HCT116 (cell line): ENCODE measurements around the gene DNAJB9. TPM values are rescaled to one million over a fixed set of nuclear protein-coding genes. Genes with fewer than 3 reads are reported as not detected.

Source experiments
- ATAC-seq: fragments of 200-7000 bp; cut with Tn5 transposase; 2 replicates; pipeline ENCODE4 v1.9.1; 2020; ENCODE audit warnings: mild to moderate bottlenecking, moderate library complexity
- Bru-seq: library from RNA; stranded (reverse); fragments of 400-500 nt; gene quantifications from one replicate; lab custom pipeline; 2021; lab: Mats Ljungman, UMichigan
- BruChase-seq, 2 experiments: library from RNA; stranded (reverse); fragments of 400-500 nt; gene quantifications; one replicate each; lab custom pipeline; 2021; lab: Mats Ljungman, UMichigan
- BruUV-seq: library from RNA; stranded (reverse); fragments of 400-500 nt; replicated peaks from 2 replicates; lab custom pipeline; 2021; lab: Mats Ljungman, UMichigan
- CTCF ChIA-PET: fragments of 300-600 bp; sonication (Branson Sonifier 250); formaldehyde crosslinking; loops from one replicate; lab custom pipeline; 2021; ENCODE audit warnings: antibody characterized with exemption; lab: Charles Lee
- POLR2A ChIA-PET: fragments of 300-600, 350-600 bp; sonication (Branson Sonifier 250); formaldehyde crosslinking; loops from one replicate; lab custom pipeline; 2021; ENCODE audit warnings: antibody characterized with exemption; lab: Charles Lee
- RAD21 ChIA-PET, 2 experiments: fragments of 300-600 bp; sonication (Branson Sonifier 250); formaldehyde crosslinking; loops; one replicate each; lab custom pipeline; 2023; ENCODE audit warnings: low total read pairs in 2 of 2; ENCODE audit not compliant: uncharacterized antibody in 2 of 2, unreplicated experiment in 2 of 2, low non-redundant PET in 1 of 2; lab: Charles Lee
- DNase-seq: peaks from one replicate; pipeline ENCODE4 v3.0.0-alpha.2; 2010; ENCODE audit warnings: low read depth, low spot score
- H2AFZ ChIP-seq: fragments of 200-600 bp; shearing (Covaris generic), sonication (generic); 2 replicates; pipeline ENCODE4 v1.6.1; 2017; ENCODE audit warnings: low read depth, mixed run types, mixed read lengths, antibody characterized with exemption, low read length; ENCODE audit not compliant: poor library complexity, severe bottlenecking
- H3K27ac ChIP-seq: 2 replicates; pipeline ENCODE4 v1.5.1; 2012; ENCODE audit warnings: low read depth, low read length
- H3K27me3 ChIP-seq: fragments of 200-600 bp; sonication (generic); 2 replicates; pipeline ENCODE4 v1.6.1; 2016; ENCODE audit warnings: mixed run types, low read length, mixed read lengths; ENCODE audit not compliant: insufficient read depth
- H3K36me3 ChIP-seq, 2 experiments: fragments of 200-500 bp in 1 of 2; fragments of 200-600 bp in 1 of 2; sonication (Bioruptor generic) in 1 of 2; sonication (generic) in 1 of 2; 2 replicates each; pipeline versions ENCODE4 v1.5.1 to v1.6.1; 2014 to 2016; ENCODE audit warnings: low read length in 2 of 2, inconsistent platforms in 1 of 2, mixed read lengths in 1 of 2, mixed run types in 1 of 2; ENCODE audit not compliant: insufficient read depth in 2 of 2, control insufficient read depth in 1 of 2
- H3K4me1 ChIP-seq, 2 experiments: fragments of 200-600 bp in 1 of 2; sonication (generic) in 1 of 2; 2 replicates each; pipeline versions ENCODE4 v1.5.1 to v1.6.1; 2012 to 2017; ENCODE audit warnings: low read length in 2 of 2, inconsistent platforms in 1 of 2, mild to moderate bottlenecking in 1 of 2, mixed read lengths in 1 of 2, mixed run types in 1 of 2, moderate library complexity in 1 of 2; ENCODE audit not compliant: insufficient read depth in 2 of 2, control insufficient read depth in 1 of 2
- H3K4me2 ChIP-seq: fragments of 200-600 bp; sonication (generic); 2 replicates; pipeline ENCODE4 v1.6.1; 2017; ENCODE audit warnings: mixed run types, low read length, mixed read lengths
- H3K4me3 ChIP-seq, 2 experiments: fragments of 200-600 bp in 1 of 2; sonication (generic) in 1 of 2; replicated peaks in 1 of 2; 2 replicates each; pipeline ENCODE4 v1.5.1; 2011 to 2016; ENCODE audit warnings: low read length in 2 of 2, control low read depth in 1 of 2, low read depth in 1 of 2, mild to moderate bottlenecking in 1 of 2, mixed read lengths in 1 of 2, mixed run types in 1 of 2
- H3K79me2 ChIP-seq: fragments of 200-600 bp; sonication (generic); 2 replicates; pipeline ENCODE4 v1.6.1; 2017; ENCODE audit warnings: mild to moderate bottlenecking, mixed run types, low read length, moderate library complexity, mixed read lengths; ENCODE audit not compliant: insufficient read depth
- H3K9ac ChIP-seq: fragments of 200-600 bp; sonication (generic); 2 replicates; pipeline ENCODE4 v1.6.1; 2016; ENCODE audit warnings: low read length, mixed read lengths
- H3K9me2 ChIP-seq: fragments of 200-600 bp; sonication (generic), shearing (Covaris generic); 2 replicates; pipeline ENCODE4 v1.6.1; 2017; ENCODE audit warnings: mixed run types, mild to moderate bottlenecking, moderate library complexity; ENCODE audit not compliant: insufficient read depth
- H3K9me3 ChIP-seq, 2 experiments: fragments of 200-500 bp in 1 of 2; fragments of 200-600 bp in 1 of 2; sonication (Bioruptor generic) in 1 of 2; sonication (generic) in 1 of 2; 2 replicates each; pipeline ENCODE4 v1.6.1; 2014 to 2017; ENCODE audit warnings: low read length in 2 of 2, mixed read lengths in 2 of 2, inconsistent platforms in 1 of 2, low read depth in 1 of 2, mild to moderate bottlenecking in 1 of 2, mixed run types in 1 of 2, moderate library complexity in 1 of 2; ENCODE audit not compliant: control insufficient read depth in 1 of 2, insufficient read depth in 1 of 2
- H4K20me1 ChIP-seq: fragments of 200-600 bp; sonication (generic), shearing (Covaris generic); 2 replicates; pipeline ENCODE4 v1.6.1; 2017; ENCODE audit warnings: mixed run types, mild to moderate bottlenecking, moderate library complexity; ENCODE audit not compliant: insufficient read depth
- ATF3 ChIP-seq: IDR thresholded peaks from 2 replicates; pipeline ENCODE4 v1.6.1; 2012
- CBX3 ChIP-seq: IDR thresholded peaks from 2 replicates; pipeline ENCODE4 v1.6.1; 2012; ENCODE audit warnings: low read depth
- CEBPB ChIP-seq: IDR thresholded peaks from 2 replicates; pipeline ENCODE4 v1.6.1; 2012; ENCODE audit warnings: low read depth
- CTCF ChIP-seq, 3 experiments: fragments of 200-600 bp in 1 of 3; sonication (generic) in 1 of 3; IDR thresholded peaks in 2 of 3; conservative IDR thresholded peaks in 1 of 3; 2 replicates each; pipeline ENCODE4 v1.5.1; 2012 to 2017; ENCODE audit warnings: low read depth in 2 of 3, low read length in 2 of 3, antibody characterized with exemption in 1 of 3, borderline replicate concordance in 1 of 3, control low read depth in 1 of 3, mild to moderate bottlenecking in 1 of 3, mixed read lengths in 1 of 3, mixed run types in 1 of 3, moderate library complexity in 1 of 3; ENCODE audit not compliant: insufficient read depth in 1 of 3
- EGR1 ChIP-seq: IDR thresholded peaks from 2 replicates; pipeline ENCODE4 v1.6.1; 2012; ENCODE audit warnings: low read depth
- ELF1 ChIP-seq: IDR thresholded peaks from 2 replicates; pipeline ENCODE4 v1.6.1; 2012; ENCODE audit warnings: low read depth, borderline replicate concordance
- EZH2 ChIP-seq: fragments of 200-600 bp; sonication (generic); IDR thresholded peaks from 2 replicates; pipeline ENCODE4 v1.6.1; 2017; ENCODE audit warnings: antibody characterized with exemption, mixed run types
- EZH2phosphoT487 ChIP-seq: fragments of 200-600 bp; IDR thresholded peaks from 2 replicates; pipeline ENCODE4 v1.6.1; 2018; ENCODE audit warnings: antibody characterized with exemption, borderline replicate concordance
- FOSL1 ChIP-seq: IDR thresholded peaks from 2 replicates; pipeline ENCODE4 v1.6.1; 2012; ENCODE audit warnings: low read depth
- JUND ChIP-seq: IDR thresholded peaks from 2 replicates; pipeline ENCODE4 v1.6.1; 2012
- MAX ChIP-seq: IDR thresholded peaks from 2 replicates; pipeline ENCODE4 v1.6.1; 2012
- POLR2AphosphoS5 ChIP-seq: IDR thresholded peaks from 2 replicates; pipeline ENCODE4 v1.6.1; 2011; ENCODE audit warnings: mild to moderate bottlenecking, low read depth, low read length, moderate library complexity
- REST ChIP-seq: IDR thresholded peaks from 2 replicates; pipeline ENCODE4 v1.6.1; 2012; ENCODE audit warnings: low read depth
- SIN3A ChIP-seq: IDR thresholded peaks from 2 replicates; pipeline ENCODE4 v1.6.1; 2012; ENCODE audit warnings: low read depth
- SP1 ChIP-seq: IDR thresholded peaks from 2 replicates; pipeline ENCODE4 v1.6.1; 2012; ENCODE audit warnings: low read depth
- SRF ChIP-seq: IDR thresholded peaks from 2 replicates; pipeline ENCODE4 v1.6.1; 2012; ENCODE audit warnings: low read depth
- TCF7L2 ChIP-seq: IDR thresholded peaks from 2 replicates; pipeline ENCODE4 v1.7.0; 2011; ENCODE audit warnings: borderline replicate concordance, inconsistent platforms; ENCODE audit not compliant: insufficient read depth, insufficient read length; ENCODE audit errors: extremely low read depth
- YY1 ChIP-seq: IDR thresholded peaks from 2 replicates; pipeline ENCODE4 v1.6.1; 2011; ENCODE audit warnings: low read length, low read depth, moderate library complexity, mild to moderate bottlenecking; ENCODE audit not compliant: insufficient replicate concordance; ENCODE audit errors: extremely low read depth
- ZFX ChIP-seq: fragments of 450-650 bp; IDR thresholded peaks from 2 replicates; pipeline ENCODE4 v1.6.1; 2017
- ZNF274 ChIP-seq: fragments of 200-500 bp; sonication (Bioruptor generic); IDR thresholded peaks from 2 replicates; pipeline ENCODE4 v1.6.1; 2014; ENCODE audit warnings: mild to moderate bottlenecking, low read depth, low read length, inconsistent platforms
- intact Hi-C: fragments of 100-400 bp; cut with micrococcal nuclease; formaldehyde crosslinking; loops from 2 replicates; pipeline ENCODE4 v1.10.0; 2022
- long read RNA-seq: library from polyadenylated mRNA; unstranded; transcript quantifications from one replicate; pipeline ENCODE4 v2.0.0, GENCODE V29; 2021; ENCODE audit not compliant: unreplicated experiment
- polyA plus RNA-seq: library from polyadenylated mRNA; unstranded; fragments of >200 nt; gene quantifications from 2 replicates; pipeline ENCODE4 v1.2.1, GENCODE V29; 2012; ENCODE audit warnings: missing spikeins
- total RNA-seq: library from RNA; stranded (reverse); gene quantifications from one replicate; pipeline ENCODE4 v1.2.1, GENCODE V29; 2021; ENCODE audit not compliant: unreplicated experiment

DNAJB9 gene
- total RNA-seq (10.1 TPM), Bru-seq, nascent RNA (percentile 96 among the genes with signal in this experiment), BruChase-seq, experiment 1, labeled RNA remaining after a 6-hour chase (percentile 82 among the genes with signal in this experiment), BruChase-seq, experiment 2, labeled RNA remaining after a 2-hour chase (percentile 96 among the genes with signal in this experiment)
- polyA plus RNA-seq, result 10.3 and 23.6 TPM in 2 replicates
- long read RNA-seq, transcript DNAJB9-201 (3 exons, 2,715 nt), result major isoform, 34 of 38 reads
- long read RNA-seq, partial matches to known transcripts, result 2 of 38 reads
- long read RNA-seq, other reads (novel, unspliced or antisense), result 2 of 38 reads

- ATAC-seq, result peak; percentile 94
- BruUV-seq, result no TSS peak
- POLR2A ChIA-PET, result interaction anchor here (2.0 kb wide), 1 partner anchor 43 kb away, joined by 9 read pairs; the partner anchor contains the start of gene PNPLA8
- CTCF ChIA-PET, result interaction anchor here (0.7 kb wide), 1 partner anchor 473 kb away, joined by 3 read pairs; no protein-coding TSS in a partner anchor
- RAD21 ChIA-PET, result no interaction called here
- peak within 1 kb of the TSS; percentile 92 for H3K4me2 ChIP-seq
- intact Hi-C loops, result loop anchor here (5.0 kb wide), 1 partner anchor 42 kb away; the partner anchor contains the start of gene PNPLA8
- no peak within 1 kb of the TSS for H2AFZ ChIP-seq
- peak; percentile 99 for DNase-seq
- peaks cover 8 to 12% of the 10 kb centered on the region in 2 experiments for H3K4me1 ChIP-seq
- peak within 1 kb of the TSS; percentile 81 to 90 for H3K4me3 ChIP-seq
- no peaks in the 10 kb centered on the region for H3K9me2 ChIP-seq
- H4K20me1 ChIP-seq, result no peaks in the 10 kb centered on the region
- peaks cover 8 to 14% of the 10 kb centered on the region in 2 experiments; a peak in 3 of 4 replicates for H3K36me3 ChIP-seq
- peak within 1 kb of the TSS; percentile 86 for H3K9ac ChIP-seq
- H3K79me2 ChIP-seq, result peaks cover 56% of the 10 kb centered on the region
- peak within 1 kb of the TSS; percentile 75 for H3K27ac ChIP-seq
- no peaks in the 10 kb centered on the region for H3K27me3 ChIP-seq
- no peaks in the 10 kb centered on the region for H3K9me3 ChIP-seq
- TF ChIP-seq FOSL1 (no peak), EGR1 (no peak), MAX (peak; percentile 100), JUND (no peak), ATF3 (no peak), ZNF274 (no peak), ZFX (peak; percentile 96), YY1 (peak; percentile 25), ELF1 (peak; percentile 84), CTCF (IDR thresholded peaks at IDR 0.05 in 2 of 3, conservative IDR thresholded peaks at IDR 0.05 in 1 of 3; ENCODE audit: borderline replicate concordance in 1 of 3, insufficient read depth in 1 of 3, low read depth in 2 of 3, low read length in 2 of 3) (no peak), SRF (peak; percentile 92), REST (no peak), EZH2phosphoT487 (no peak), POLR2AphosphoS5 (peak; percentile 92), EZH2 (no peak), CEBPB (no peak), CBX3 (peak; percentile 61), SP1 (peak; percentile 87), SIN3A (peak; percentile 96), TCF7L2 (no peak)
Measured at GRCh38 chr7:108569381-108570145, at the start of gene DNAJB9, which contains the start of gene THAP5. DNAJB9 (plus strand) TSS chr7:108569874; CDS start chr7:108571727, 1,853 bp downstream. THAP5 (minus strand) TSS chr7:108569706; CDS start chr7:108569569, 137 bp downstream.
